KG1 (cell line): ENCODE measurements around the gene WBP2NL.
"Not testable (repeated sequence)": the region's sequence is repeated elsewhere in the genome, so short reads cannot be mapped to it uniquely, and the experiment has no call there.

ENCODE experiments used
- DNase-seq: peaks from one replicate; lab custom pipeline; 2025; lab: John Stamatoyannopoulos, UW

Gene WBP2NL

GRCh38 chr22:41998361-41999261 is at the start of gene WBP2NL:
Gene WBP2NL, plus strand, starts transcription at chr22:41998788. Its CDS starts 31 bp downstream, at chr22:41998819.
- no peak for DNase-seq

- not testable (repeated sequence) for DNase-seq
These were observed 49.7 kb upstream of the WBP2NL start for GRCh38 chr22:41948928-41949296.

- DNase-seq: no peak
These were observed 49.2 kb upstream of the WBP2NL start for GRCh38 chr22:41949297-41949965.

GRCh38 chr22:41951898-41952474 is 46.6 kb upstream of the WBP2NL start, which contains the start of gene SMIM45:
Gene SMIM45, plus strand, starts transcription at chr22:41952150.
- no peak for DNase-seq

- no peak for DNase-seq
These were observed 45.9 kb upstream of the WBP2NL start for GRCh38 chr22:41952713-41953112.

DNA sequence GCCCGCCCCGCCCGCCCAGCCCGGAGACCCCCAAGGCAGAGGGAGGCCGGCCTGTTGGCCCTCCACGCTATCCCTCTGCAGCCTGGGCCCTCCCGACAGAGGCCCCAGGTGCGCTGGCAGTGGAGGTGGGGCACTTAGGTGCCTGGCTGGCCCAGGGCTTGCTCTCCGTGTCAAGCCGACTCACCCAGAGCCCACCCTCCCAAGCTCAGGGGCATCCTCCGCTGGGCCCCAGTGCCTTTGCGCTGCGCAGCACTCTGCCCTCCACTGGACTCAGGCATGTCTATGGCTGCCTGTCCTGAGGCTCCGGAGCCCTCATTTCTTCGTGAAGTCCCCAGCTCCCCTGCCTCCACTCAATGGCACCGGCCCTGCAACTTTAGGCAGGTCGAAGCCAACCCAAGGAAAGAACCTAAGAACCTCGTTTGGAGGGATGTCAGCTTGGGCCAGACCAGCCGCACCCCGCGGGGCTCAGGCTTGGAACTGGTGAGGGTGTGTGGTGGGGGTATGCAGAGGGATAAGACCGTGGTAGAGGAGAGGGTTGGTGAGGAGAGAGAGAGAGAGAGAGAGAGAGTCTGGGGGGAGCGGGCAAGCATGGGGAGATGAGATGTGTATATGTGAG is 40.5 kb upstream of the WBP2NL start:
- DNase-seq: no peak

DNA sequence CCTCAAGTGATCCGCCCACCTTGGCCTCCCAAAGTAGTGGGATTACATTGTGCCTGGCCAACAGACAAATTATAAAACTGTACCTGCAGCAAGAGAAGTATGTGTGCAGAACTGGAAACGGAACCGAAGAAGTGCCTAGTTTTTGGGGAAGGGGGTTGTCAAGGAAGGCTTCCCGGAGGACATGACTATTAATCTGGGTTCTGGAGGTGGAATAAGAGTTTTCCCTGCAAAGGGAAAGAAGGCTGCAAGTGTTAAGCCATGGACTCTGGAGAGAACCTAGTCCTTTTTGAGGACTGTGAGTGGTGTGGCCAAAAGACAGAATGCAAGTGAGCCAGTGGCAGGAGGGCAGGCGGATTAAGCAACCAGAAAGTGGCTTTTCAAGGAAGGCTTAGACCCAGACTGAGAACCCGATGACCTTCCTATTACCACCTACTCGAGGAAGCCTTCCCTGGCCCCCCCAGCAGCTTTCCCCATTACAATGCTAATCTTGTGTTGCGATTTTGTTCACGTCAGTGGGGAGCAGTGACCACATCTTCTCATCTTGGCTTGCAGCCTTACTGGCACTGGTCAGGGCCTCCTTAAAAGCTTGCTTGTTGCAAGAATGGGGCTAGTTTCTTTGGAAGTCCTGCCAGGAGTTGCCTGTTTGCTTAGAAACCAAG is 35.0 kb upstream of the WBP2NL start:
- no peak for DNase-seq

DNA sequence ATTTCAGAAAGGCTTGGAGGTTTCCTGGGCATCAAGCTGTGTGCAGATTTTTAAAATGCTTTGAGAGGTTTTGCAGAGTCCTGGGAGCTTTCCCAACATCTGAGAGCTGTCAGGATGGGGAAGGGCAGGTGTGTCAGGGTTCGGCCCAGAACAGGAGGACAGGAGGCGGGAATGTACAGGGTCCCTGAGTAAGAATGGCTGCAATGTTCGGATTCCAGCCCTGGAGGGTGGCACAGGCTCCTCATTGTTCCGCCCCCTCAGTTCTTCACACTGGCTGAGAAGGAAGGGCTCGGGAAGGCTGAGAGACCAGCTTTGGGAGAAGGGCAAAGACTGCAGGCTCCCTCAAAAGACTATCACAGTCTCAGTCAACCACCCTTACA is 34.5 kb upstream of the WBP2NL start:
- DNase-seq: no peak

DNA sequence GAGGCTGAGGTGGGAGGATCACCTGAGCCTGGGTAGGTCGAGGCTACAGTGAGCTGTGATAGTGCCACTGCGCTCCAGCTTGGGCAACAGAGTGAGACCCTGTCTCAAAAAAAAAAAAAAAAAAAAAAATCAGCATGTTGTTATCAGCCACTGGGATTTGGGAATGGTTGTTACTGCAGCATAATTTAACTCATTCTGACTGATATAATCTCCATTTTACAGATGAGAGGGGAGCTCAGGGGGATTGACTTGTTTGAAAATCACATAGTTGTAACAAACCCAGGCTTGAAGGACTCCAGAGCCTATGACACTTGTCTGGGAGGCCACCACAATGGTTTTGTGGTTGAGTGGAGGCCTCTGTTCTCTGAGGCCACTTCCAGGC is 32.4 kb upstream of the WBP2NL start:
- DNase-seq: no peak

DNA sequence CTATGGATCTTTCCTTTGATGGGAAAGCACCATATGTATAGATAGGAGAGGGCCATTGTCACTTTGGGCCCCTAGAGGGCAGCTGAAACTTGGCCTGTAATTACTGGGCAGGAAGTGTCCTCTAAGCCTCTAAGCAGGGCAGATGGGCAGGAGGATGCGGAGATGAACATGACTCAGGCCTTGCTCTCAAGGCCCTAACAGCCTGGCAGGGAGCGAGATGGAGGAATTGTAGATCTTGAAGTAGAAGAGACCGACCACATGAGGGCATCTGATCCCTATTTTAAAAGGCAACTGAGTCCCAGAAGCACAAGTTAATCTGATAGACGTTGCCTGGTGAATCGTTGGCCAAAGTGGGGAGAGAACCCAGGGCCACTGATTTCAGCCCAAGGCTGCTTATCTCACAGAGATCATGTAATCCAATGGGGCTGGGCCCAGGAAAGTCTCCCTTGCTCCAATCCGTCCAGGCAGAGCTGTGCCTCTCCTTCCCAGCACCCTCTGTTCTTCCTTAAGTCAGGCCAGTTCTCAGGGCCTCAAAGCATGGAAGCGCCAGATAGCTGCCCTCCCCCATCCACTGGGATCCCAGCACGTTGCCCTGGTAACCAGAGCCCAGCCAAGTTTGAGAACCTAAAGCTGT is 31.9 kb upstream of the WBP2NL start:
- DNase-seq: no peak

GRCh38 chr22:41968601-41969000 is 30.0 kb upstream of the WBP2NL start:
- DNase-seq: no peak

- DNase-seq: no peak
These were observed 29.4 kb upstream of the WBP2NL start, which contains the start of gene SEPTIN3 for GRCh38 chr22:41969110-41969646. Gene SEPTIN3, plus strand, starts transcription at chr22:41969443. Its CDS starts 2,050 bp downstream, at chr22:41971493.

- DNase-seq: no peak
These were observed 28.0 kb upstream of the WBP2NL start for GRCh38 chr22:41970601-41971000.

GRCh38 chr22:41971431-41971830 is 27.2 kb upstream of the WBP2NL start:
- DNase-seq: no peak

GRCh38 chr22:41974691-41975290 is 23.8 kb upstream of the WBP2NL start:
- DNase-seq: no peak

DNA sequence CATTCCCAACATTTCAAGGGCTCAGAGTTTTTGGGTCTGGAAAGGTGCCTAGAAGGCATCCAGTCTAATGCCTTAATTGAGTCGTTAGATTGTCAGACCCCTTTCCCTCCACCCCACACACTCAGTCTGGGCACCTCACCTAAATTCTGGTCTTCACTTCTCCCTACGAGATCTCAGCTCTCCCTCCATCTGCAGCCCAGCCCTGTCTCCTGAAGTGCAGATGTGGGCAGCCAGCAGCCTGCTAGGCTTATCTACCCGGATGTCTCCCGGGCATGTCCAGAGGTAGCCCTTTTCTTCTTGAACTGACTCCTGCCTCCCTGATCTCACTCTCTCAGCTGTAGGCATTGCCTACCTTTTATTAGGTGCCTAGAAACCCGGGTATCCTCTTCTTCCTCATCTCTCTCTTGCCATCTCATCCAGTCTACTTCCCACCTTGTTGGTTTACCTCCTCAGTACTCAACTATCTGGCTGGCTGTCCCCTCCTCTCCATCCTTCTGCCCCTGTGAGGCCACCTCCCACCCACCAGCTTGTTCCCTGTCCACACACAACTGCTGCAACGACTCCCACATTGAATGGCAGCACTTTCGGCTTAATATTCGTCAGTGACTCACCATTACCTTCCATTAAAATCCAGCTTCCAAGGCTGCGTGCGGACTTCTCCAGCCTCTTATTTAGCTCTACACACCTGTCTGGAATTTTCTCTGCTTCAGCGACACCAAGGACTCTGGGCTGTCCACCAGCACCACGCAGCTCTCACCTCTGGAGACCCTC is 23.1 kb upstream of the WBP2NL start:
- no peak for DNase-seq

DNA sequence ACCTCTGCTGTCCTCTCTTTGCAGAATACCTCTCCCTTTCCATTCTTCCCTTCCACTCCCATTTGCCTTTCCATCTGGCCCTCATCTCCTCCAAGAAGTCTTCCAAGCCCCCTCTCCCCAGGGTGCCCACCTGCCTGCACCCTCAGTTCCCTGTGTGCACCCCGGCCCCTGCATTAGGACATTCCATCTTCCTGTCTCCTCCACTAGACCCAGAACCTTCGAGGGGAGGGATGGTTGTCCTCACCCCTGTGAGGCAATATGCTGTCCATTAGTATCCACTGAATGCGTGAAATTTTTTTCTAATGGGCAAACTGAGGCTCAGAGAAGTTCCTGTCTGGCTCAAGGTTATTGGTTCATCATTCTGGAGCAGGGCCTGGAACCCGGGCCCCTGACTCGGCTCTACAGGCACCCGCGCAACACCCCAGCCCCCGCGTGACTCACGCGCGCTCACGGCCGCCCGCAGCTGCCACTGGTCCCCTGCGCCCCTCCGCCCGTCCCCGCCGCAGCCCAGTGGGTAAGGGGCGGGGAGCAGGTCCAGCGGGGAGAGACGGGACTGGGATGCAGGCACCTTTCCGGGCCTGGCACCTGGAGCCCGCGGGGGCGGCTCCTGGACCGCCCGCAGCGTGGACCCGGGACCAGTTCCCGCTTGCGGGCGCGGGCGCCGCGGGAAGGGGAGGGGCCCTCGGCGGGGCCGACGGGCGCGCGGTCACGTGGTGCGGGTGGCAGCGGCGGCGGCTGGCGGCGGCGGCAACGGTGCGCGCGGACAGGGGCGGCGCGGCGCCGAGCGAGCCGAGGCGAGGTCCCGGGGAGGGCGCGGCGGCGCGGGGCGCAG is 22.3 kb upstream of the WBP2NL start:
- no peak for DNase-seq

GRCh38 chr22:41976961-41977566 is 21.5 kb upstream of the WBP2NL start:
- DNase-seq: no peak

DNA sequence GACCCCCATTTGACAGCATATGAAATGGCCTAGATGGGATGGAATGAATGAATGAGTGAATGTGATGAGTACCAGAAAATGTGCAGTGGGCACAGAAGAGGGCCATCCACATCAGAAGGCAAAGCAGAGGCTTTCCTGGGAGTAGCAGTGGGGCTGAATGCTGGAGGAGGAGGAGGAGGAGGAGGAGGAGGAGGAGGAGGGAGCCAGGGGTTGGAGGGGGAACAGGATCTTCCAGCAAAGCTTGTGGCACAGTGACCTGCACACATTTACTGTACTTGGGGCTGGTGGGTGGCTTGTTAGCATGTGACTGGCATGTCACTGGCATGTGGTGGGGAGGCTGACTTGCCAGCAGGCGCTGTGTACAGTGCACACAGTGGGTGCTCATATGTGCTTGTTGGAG is 19.9 kb upstream of the WBP2NL start:
- DNase-seq: no peak
